Smooth muscle cell of the brain vasculature (primary cell): ENCODE measurements around the gene ZNF548.

Experiments
- DNase-seq: peaks from one replicate; pipeline ENCODE4 v3.0.0-alpha.2; 2012; ENCODE audit warnings: low read depth, low spot score

ZNF548 gene

DNA sequence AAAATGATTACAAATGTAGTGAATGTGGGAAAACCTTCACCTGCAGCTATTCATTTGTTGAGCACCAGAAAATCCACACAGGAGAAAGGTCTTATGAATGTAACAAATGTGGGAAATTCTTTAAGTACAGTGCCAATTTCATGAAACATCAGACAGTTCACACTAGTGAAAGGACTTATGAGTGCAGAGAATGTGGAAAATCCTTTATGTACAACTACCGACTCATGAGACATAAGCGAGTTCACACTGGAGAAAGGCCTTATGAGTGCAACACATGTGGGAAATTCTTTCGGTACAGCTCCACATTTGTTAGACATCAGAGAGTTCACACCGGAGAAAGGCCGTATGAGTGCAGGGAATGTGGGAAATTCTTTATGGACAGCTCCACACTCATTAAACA is 9.2 kb downstream of the ZNF548 start:
- no peak for DNase-seq

DNA sequence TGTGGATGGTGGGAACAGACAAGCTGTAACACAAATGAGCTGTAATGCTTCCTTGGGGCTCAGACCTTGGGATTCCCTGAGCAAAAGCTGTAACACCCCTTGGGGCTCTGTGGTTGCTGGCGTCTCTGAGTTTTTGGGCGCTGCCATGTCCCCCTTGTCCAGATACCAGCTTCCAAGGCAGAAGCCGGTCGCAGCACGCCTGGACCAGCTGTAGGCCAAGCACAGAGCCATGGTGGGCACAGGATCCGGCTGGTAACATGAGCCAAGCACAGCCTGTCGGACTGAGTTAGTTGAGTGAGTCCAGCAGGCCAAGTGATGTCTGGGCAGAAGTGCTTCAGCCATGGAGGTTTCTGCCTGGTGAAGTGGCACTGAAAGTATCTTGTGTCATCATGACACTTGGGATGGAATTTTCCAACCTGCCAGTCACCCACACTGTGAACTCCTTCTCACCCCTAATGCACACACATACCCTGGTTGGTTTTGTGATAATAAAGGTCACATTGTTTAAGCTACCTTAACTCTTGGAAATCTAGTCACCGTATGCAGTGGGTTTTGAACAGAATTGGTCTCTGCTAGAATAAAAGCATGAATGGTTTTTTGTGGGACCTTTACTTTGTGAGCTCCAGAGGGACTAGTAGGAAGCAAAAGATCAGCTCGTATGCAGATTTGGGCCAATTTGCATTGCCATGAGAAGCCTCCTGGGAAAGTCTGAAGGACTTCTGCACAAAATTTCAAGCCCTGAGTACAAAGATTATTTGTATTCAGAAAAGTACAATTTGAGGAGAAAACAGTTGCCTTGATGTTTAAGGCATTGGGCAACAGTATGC is 14.3 kb downstream of the ZNF548 start:
- no peak for DNase-seq

DNA sequence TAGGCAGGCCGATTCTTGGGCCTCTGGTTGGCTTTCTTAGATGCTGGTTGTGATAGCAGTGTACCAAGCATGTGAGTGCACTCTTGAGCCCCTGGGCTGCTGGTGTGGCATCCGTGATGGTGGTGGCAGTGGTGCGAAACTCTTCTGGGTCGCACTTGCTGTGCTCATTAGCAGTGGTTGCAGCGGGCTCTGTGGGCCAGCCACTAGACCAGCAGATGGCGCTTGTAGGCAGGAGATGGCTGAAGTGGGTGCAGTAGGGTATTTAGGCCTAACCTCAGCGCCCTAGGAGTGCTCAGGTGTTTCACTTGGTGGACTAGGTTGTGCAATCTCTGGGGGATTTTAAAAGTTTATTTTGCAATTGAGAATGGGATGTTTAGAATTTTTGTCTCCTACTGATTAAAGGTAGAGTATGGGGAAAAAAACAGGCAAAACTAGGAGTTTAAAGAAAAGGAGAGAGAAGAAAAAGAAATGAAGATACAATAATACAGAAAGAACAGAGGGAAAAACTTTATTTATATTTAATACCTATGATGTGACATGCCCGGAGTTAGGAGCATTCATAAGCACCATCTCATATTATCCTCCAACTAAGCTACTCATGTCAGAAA is 17.0 kb downstream of the ZNF548 start:
- no peak for DNase-seq

GRCh38 chr19:57410877-57411671 is 21.4 kb downstream of the ZNF548 start, which contains the start of gene ZNF17:
Gene ZNF17 (plus strand): TSS chr19:57411161. CDS start chr19:57413616, 2,455 bp downstream.
- DNase-seq, result peak; percentile 79

- no peak for DNase-seq
Measured at GRCh38 chr19:57419439-57419838, 29.8 kb downstream of the ZNF548 start.

DNA sequence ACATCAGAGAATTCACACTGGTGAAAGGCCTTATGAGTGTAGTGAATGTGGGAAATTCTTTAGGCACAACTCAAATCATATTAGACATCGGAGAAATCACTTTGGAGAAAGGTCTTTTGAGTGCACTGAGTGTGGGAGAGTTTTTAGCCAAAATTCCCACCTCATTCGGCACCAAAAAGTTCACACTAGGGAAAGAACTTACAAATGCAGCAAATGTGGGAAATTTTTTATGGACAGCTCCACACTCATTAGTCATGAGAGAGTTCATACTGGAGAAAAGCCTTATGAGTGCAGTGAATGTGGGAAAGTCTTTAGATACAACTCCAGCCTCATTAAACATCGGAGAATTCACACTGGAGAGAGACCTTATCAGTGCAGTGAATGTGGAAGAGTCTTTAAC is 31.4 kb downstream of the ZNF548 start:
- DNase-seq, result no peak

DNA sequence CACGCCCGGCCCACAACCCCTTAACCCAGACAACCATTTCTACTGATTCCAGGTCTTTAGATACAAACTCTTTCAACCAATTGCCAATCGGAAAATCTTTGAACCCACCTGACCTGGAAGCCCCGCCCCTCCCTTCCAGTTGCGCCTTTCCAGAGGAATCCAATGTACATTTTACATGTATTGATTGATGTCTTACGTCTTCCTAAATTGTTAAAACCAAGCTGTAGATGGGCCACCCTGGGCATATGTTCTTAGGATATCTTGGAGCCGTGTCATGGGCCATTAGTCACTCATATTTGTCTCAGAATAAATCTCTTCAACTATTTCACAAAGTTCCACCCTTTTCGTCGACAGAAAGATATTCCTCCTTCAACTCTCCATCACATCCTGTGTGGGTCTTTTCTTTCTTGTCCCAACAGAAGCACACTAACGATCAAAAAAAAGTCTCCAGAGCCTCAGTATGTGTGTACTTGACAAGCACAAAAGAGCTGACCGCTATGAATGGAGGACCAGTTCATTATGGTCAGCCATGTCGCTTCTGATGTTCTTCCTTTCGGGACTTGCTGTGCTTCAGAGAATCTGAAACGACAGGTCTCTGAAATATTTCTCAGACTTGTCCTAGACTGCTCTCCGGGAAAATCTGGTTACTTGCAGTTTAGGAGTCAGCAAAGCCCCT is 44.9 kb downstream of the ZNF548 start:
- DNase-seq, result no peak

DNA sequence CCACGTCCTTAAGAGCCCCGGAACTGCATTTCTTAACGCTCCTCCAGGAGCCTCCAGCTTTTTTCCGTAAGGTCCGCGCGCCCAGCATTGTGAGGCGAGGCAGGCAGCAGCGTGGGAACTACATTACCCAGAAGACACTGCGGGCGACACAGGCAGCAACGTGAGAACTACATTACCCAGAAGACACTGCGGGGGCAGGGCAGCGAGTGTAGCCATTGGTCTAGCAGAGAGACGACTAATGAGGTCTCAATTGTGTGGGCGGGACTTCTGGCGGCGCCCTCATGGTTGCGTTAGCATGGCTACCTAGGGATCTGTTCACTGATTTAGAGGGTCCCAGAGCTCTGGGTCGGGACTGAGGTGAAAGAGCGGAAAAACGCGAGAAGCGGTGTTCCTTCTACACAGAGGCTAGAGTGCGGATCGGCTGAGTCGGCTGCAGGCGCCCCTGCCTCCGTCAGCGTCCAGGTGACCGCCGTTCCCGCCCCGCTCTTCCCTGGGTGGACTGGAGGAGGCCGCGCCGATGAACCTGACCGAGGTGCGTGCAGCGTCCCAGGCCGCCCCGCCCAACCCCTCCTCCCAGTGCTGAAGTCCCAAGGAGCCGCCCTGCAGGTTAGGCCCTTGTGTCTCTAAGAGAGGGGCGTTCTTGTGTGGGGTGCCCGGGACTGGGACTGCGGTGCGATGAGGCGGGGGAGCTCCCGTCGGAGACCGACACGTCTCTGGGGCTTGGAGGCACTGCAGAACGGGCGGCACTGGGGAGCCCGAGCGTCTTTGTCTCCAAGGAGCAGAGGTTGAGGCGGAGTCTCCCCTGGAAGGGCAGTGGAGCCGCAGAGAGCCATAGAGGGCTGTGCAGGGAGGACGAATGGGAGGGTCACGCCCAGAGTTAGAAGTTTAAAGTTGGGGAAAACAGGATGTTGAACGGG is 45.7 kb downstream of the ZNF548 start, which contains the start of gene ZNF749:
Gene ZNF749, plus strand, starts transcription at position 264 of the 917 bp plus-strand sequence. Its CDS starts 254 bp downstream, at position 518.
- DNase-seq, result peak; percentile 91

GRCh38 chr19:57436417-57436816 is 46.8 kb downstream of the ZNF548 start:
- no peak for DNase-seq

DNA sequence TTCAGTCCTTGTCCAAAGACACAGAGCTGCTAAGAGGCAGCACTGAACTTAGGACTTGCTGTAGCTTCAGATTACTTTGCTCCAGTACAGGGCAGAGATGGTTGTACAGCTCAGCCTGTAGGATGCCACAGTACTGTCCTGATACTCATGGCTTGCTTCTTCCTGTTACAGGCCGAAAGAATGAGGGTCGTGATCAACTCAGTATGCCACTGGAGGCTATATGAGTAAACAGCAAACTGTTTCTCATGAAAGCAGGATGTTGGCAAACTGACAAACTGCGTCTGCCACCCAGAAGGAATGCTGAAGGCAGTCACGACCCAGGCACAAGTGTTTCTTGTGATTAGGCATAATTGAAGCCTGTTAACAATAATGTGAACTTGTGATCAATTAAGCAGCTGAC is 48.3 kb downstream of the ZNF548 start:
- DNase-seq, result no peak

DNA sequence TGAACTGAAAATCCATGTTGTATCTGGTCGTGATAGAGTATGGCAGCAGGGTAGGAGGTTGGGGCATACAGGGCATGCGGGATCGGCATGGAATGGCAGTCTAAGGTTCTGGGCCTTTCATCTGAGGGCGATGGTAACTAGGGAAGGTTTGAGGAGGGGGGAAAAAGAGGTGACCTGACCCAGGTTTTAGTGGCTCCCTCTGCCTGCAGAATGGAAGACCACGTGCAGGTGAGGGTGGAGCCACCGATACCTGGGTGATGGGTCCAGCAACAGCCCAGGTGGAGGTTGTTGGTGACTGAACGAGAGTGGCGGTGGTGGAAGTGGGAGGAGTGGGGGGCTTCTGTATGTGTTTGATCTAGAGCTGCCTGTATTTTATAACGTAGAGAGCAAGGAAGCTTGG is 49.3 kb downstream of the ZNF548 start:
- DNase-seq, result no peak

DNA sequence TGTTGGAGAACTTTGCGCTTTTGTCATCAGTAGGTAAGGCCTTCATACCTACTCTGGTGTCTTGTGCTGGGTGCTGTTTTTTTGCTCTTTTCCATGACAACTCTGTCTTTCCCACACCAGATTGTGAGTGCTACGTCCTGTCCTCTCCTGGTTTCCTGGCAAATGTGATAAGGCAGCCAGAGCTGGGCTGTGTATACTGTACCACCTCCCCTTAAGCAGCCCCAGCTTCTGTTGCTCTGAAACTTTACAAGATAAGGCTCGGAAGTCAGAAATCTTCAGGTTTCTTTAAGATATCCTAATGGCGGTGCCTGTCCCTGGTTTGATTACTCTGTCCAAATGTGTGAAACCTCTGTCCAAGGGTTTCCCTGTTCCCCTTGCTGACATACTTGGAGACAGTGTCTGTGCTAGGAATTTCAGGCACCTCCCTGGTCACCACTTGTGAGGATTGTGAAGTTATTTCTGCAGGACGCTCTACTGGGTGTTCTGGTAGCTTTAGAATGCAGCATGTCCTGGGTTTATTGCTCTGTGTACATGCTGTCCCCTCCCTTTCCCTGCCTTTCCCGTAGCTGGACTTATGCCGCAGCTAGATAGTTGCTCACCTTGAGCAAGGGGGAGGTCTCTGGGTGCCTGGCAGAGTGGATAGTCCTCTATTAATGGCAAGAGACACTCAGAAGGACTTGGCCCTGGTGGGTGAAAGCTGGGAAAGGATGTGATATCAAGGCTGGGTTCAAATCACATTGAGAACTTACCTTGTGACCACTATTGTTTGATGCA is 52.5 kb downstream of the ZNF548 start:
- DNase-seq, result no peak

- no peak for DNase-seq
Measured at GRCh38 chr19:57443121-57443696, 53.6 kb downstream of the ZNF548 start.

GRCh38 chr19:57452307-57452706 is 62.7 kb downstream of the ZNF548 start:
- no peak for DNase-seq
